ENCODE measurements around the gene GRIN2C.

- TF ChIP-seq CTCF (IDR thresholded peaks at IDR 0.05; ENCODE audit: borderline replicate concordance, extremely low read depth, low read length, poor library complexity, severe bottlenecking) = no peak
- TF ChIP-seq EZH2 (IDR thresholded peaks at IDR 0.05; ENCODE audit: borderline replicate concordance, low read depth, low read length, severe bottlenecking) = no peak
These were observed 15.7 kb upstream of the GRIN2C start for GRCh38 chr17:74875155-74875976.

All from DND-41 (cell line).